8988T (cell line): ENCODE data around the gene PLAC1.

Source experiments
- DNase-seq: peaks from one replicate; pipeline ENCODE4 v3.0.0; 2011

PLAC1 gene

GRCh38 chrX:134571796-134572195 is 86.5 kb downstream of the PLAC1 start:
- DNase-seq = no peak

GRCh38 chrX:134570899-134571298 is 87.4 kb downstream of the PLAC1 start:
- no peak for DNase-seq

GRCh38 chrX:134570509-134570846 is 87.8 kb downstream of the PLAC1 start:
- DNase-seq = no peak

GRCh38 chrX:134569306-134569705 is 89.0 kb downstream of the PLAC1 start:
- no peak for DNase-seq

GRCh38 chrX:134568285-134569016 is 89.8 kb downstream of the PLAC1 start:
- DNase-seq = no peak

GRCh38 chrX:134566506-134566905 is 91.8 kb downstream of the PLAC1 start:
- DNase-seq = no peak

GRCh38 chrX:134562002-134562401 is 96.3 kb downstream of the PLAC1 start:
- no peak for DNase-seq

GRCh38 chrX:134558133-134558532 is 100.1 kb downstream of the PLAC1 start:
- no peak for DNase-seq

- DNase-seq = no peak
These were observed 104.0 kb downstream of the PLAC1 start for GRCh38 chrX:134554291-134554690.

- DNase-seq = no peak
These were observed 105.9 kb downstream of the PLAC1 start for GRCh38 chrX:134552351-134552750.

GRCh38 chrX:134551376-134552048 is 106.8 kb downstream of the PLAC1 start:
- no peak for DNase-seq

GRCh38 chrX:134548257-134549201 is 109.7 kb downstream of the PLAC1 start:
- DNase-seq = no peak

- no peak for DNase-seq
These were observed 111.1 kb downstream of the PLAC1 start for GRCh38 chrX:134547047-134547679.

GRCh38 chrX:134546187-134546586 is 112.1 kb downstream of the PLAC1 start:
- no peak for DNase-seq

GRCh38 chrX:134545510-134545909 is 112.8 kb downstream of the PLAC1 start:
- DNase-seq = no peak

- DNase-seq = no peak
These were observed 113.6 kb downstream of the PLAC1 start for GRCh38 chrX:134544513-134545151.

GRCh38 chrX:134544135-134544512 is 114.1 kb downstream of the PLAC1 start:
- no peak for DNase-seq

- no peak for DNase-seq
These were observed 115.0 kb downstream of the PLAC1 start for GRCh38 chrX:134543288-134543687.

GRCh38 chrX:134542485-134542884 is 115.8 kb downstream of the PLAC1 start:
- DNase-seq = no peak

- DNase-seq = no peak
These were observed 116.4 kb downstream of the PLAC1 start for GRCh38 chrX:134541906-134542305.

- DNase-seq = no peak
These were observed 120.0 kb downstream of the PLAC1 start for GRCh38 chrX:134538316-134538715.

GRCh38 chrX:134537179-134537955 is 120.9 kb downstream of the PLAC1 start:
- DNase-seq = no peak
